ENCODE measurements around the gene MRPS6. TPM values are rescaled to one million over a fixed set of nuclear protein-coding genes. Genes with fewer than 3 reads are reported as not detected.

Gene MRPS6
- polyA plus RNA-seq (ENCODE audit: low read depth in 6 of 6): 100 to 1,000 TPM in 3 of 6 donors, 10 to 100 TPM in 3; 92.5 to 132 (median 103) TPM

DNA sequence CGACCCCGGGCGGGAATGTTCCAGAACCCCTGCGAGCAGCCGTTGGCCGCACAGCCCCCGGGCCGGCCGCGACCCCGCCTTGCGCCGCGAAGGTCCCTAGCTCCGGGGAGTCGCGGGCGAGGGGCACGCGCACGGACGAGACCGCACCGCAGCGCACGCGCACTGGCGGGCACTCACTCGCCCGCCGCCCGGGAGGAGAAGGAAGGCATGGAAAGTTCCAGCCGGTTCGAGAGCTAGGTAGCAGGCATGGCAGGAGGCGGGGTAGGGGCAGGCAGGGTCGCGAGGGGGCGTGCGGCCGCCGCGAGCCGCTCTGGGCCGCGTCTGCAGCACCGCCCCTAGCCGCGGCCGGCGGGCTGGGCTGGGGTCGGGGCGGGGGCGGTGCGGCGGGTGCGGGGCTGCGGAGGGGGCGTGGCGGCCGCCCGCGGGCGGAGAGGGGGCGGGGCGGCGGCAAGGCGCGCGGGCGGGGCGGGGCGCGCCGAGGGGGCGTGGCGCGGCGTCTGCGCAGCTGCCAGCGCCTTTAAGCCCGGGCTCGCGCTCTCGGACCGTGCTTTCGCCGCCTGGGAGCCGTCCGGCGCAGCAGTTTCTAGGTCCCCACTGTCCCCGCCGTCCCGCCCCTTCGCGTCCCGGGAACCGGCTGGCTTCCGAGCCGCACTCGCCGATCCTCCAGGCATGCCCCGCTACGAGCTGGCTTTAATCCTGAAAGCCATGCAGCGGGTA lies at the start of gene MRPS6, which contains the start of gene SLC5A3:
Gene MRPS6, plus strand, starts transcription at position 547 of the 717 bp plus-strand sequence. Its CDS starts 123 bp downstream, at position 670.
Gene SLC5A3, plus strand, starts transcription at position 547 of the 717 bp plus-strand sequence. CDS start 21,621 bp downstream, outside the sequence.
- H3K27ac Mint-ChIP-seq: peak within 1 kb of the TSS; percentile 66 to 95 (median 88)
- peaks cover 28 to 43% (median 33%) of the 10 kb centered on the region in 3 donors for H3K4me1 Mint-ChIP-seq
- no peaks in the 10 kb centered on the region for H3K36me3 Mint-ChIP-seq
- ATAC-seq (ENCODE audit: low read depth in 2 of 2) (peak; percentile 73 to 74), DNase-seq (peak; percentile 69)
- H3K4me3 Mint-ChIP-seq: peak within 1 kb of the TSS; percentile 85 to 98 (median 92)
- H3K9me3 Mint-ChIP-seq: no peaks in the 10 kb centered on the region
- no peaks in the 10 kb centered on the region for H3K27me3 Mint-ChIP-seq

DNA sequence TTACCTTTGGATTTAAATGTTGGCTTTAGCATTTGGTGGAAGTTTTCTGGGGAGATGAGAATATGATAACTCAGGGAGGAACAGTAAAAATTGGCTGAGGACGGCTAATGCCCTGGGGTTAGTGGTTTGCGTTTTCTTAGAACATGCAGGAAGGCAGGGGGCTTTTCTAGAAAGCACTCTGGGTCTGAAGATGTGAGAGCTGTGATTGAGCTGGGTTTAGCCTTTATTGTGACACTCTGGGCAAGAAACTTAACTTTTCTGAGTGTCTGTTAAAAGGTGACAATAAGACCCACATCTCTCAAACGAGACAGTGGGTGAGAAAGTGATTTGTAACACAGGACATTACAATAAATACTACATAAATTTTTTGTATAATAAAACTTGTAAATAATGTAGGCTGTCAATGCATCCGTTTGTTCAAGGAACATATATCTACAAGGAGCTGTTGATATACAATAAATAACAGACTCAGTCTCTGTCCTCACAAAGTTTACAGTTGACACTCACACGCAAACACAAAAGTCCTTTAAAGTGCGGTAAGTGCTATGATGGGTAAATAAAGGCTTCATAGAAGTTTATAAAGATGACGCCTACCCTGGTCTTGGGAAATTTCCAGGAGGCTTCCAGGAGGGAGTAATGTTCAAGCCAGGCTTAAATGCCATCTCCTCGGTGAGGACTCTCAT lies 49.5 kb upstream of the MRPS6 start:
- DNase-seq: no peak
- Mint-ChIP-seq H3K4me3 (no peak overlapping the region), H3K27ac (no peak overlapping the region), H3K9me3 (no peaks in the 10 kb centered on the region), H3K36me3 (no peaks in the 10 kb centered on the region), H3K4me1 (peaks cover 17 to 32% (median 18%) of the 10 kb centered on the region in 3 donors), H3K27me3 (no peaks in the 10 kb centered on the region)
- no peak for ATAC-seq (ENCODE audit: low read depth in 2 of 2)

DNA sequence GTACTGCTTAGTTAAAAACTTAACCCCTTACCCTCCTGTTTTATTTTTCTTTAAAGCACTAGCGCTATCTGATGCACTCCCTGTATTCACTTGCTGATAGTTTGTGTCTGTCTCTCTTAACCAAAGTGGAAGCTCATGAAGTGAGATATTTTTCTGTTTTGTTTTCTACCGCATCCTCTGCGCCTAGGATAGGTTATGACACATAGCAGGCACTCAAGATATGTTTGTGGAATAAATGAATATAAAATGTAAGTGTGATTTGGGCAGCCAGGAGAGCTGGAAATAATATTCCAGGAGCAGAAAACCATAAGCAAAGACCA lies 49.0 kb upstream of the MRPS6 start:
- DNase-seq (no peak), ATAC-seq (ENCODE audit: low read depth in 2 of 2) (no peak)
- Mint-ChIP-seq H3K36me3 (no peaks in the 10 kb centered on the region), H3K27me3 (no peaks in the 10 kb centered on the region), H3K4me1 (peaks cover 12 to 27% (median 14%) of the 10 kb centered on the region in 3 donors), H3K27ac (no peak overlapping the region), H3K4me3 (no peak overlapping the region), H3K9me3 (no peaks in the 10 kb centered on the region)

DNA sequence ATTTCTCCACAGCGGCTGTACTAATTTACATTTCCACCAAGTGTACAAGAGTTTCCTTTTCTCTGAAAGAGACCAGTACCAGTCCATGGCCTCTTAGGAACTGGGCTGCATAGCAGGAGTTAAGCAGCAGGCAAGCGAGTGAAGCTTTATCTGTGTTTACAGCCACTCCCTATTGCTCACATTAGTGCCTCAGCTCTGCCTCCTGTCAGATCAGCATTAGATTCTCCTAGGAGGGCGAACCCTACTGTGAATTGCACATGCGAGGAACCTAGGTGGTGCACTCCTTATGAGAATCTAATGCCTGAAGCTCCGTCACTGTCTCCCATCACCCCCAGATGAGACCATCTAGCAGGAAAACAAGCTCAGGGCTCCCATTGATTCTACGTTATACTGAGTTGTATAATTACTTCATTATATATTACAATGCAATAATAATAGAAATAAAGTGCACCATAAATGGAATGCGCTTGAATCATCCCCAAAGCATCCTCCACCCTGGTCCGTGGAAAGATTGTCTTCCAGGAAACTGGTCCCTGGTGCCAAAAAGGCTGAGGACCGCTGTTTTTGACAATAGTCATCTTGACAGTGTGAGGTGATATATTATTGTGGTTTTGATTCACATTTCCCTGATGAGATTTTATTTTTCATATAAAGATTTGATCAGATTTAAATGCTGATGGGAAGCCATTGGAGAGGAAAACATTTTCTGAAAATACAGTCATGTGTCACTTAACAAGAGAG lies 45.5 kb upstream of the MRPS6 start:
- Mint-ChIP-seq H3K27me3 (peaks cover 0 to 4% (median 3%) of the 10 kb centered on the region in 3 donors), H3K4me1 (peaks cover 1 to 5% (median 3%) of the 10 kb centered on the region in 3 donors), H3K36me3 (no peaks in the 10 kb centered on the region), H3K9me3 (peaks cover 0 to 4% (median 0%) of the 10 kb centered on the region in 7 donors), H3K27ac (peak overlapping the region in 1 of 6 donors; percentile 53), H3K4me3 (no peak overlapping the region)
- no peak for ATAC-seq (ENCODE audit: low read depth in 2 of 2)
- DNase-seq: no peak

DNA sequence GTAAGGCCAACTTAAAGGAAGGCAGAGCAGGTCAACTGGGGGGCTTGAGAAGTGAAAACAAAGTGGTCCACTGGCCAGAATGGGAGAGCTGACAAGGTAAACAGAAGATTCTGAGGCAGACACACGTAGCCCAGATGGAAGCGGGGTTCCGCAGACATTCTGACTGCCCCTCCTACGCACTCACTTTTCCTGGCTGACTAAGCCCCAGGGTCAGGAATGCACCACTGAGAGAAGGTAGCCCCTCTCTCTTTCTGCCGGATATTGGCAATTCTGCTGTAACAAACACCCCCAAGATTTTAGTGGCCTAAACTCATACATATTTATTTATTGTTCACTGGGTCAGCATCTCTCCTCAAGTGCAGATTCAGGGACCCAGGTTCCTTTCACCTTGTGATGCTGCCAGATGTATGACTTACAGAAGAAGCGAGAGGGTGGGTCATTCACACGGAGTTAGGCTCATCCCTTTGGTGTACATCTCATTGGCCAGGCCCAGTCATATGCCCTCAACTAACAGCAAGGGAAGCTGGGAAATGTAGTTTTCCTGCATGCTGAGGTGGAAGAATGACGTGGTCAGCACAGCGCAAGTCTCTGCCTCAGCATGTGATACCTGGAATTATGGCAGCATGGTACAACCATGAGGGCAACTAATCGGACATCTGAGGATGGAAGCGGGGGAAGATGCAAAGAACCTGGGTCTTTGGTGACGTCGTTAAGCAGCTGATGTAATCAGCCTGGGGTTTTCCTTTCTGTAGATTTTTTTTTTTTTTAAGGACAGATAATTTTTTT lies 43.4 kb upstream of the MRPS6 start:
- Mint-ChIP-seq H3K4me1 (peaks cover 1 to 5% (median 3%) of the 10 kb centered on the region in 3 donors), H3K27me3 (peaks cover 0 to 5% (median 4%) of the 10 kb centered on the region in 3 donors), H3K27ac (peak overlapping the region in 2 of 6 donors; percentile 74 to 79), H3K9me3 (peaks cover 0 to 4% (median 0%) of the 10 kb centered on the region in 7 donors), H3K36me3 (no peaks in the 10 kb centered on the region), H3K4me3 (peak overlapping the region in 5 of 8 donors; percentile 1 to 85 (median 39))
- ATAC-seq (ENCODE audit: low read depth in 2 of 2) (peak; percentile 65 to 85), DNase-seq (no peak)

DNA sequence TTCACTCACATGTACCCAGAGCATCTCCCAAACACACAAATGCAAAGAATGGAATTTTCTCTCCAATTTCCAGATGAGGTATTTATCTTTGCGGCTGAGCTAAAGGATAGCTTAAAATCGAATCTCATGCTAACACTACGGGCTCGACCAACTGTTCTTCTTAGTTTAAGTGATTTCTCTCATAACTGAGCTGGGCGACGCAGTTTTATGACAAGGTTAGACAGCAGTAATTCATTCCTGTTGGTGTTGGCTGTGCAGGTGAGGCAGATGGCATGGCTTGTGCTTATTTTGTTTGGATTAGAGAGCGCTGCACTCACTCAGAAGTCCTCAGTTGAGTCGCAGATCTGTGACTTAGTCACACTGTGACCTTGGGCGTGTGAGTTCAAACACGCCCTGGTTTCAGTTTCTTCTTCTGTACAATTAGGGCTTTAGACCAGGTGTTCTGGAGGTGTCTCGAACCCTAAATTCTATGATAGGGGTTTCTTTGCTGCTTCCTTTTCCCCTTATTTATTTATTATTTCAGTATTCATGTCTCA lies 41.5 kb upstream of the MRPS6 start:
- Mint-ChIP-seq H3K27ac (peak overlapping the region in 1 of 6 donors; percentile 4), H3K9me3 (peaks cover 0 to 4% (median 0%) of the 10 kb centered on the region in 7 donors), H3K4me1 (peaks cover 1 to 5% (median 3%) of the 10 kb centered on the region in 3 donors), H3K27me3 (peaks cover 15 to 21% (median 15%) of the 10 kb centered on the region in 3 donors), H3K36me3 (no peaks in the 10 kb centered on the region), H3K4me3 (no peak overlapping the region)
- DNase-seq (no peak), ATAC-seq (ENCODE audit: low read depth in 2 of 2) (no peak)

DNA sequence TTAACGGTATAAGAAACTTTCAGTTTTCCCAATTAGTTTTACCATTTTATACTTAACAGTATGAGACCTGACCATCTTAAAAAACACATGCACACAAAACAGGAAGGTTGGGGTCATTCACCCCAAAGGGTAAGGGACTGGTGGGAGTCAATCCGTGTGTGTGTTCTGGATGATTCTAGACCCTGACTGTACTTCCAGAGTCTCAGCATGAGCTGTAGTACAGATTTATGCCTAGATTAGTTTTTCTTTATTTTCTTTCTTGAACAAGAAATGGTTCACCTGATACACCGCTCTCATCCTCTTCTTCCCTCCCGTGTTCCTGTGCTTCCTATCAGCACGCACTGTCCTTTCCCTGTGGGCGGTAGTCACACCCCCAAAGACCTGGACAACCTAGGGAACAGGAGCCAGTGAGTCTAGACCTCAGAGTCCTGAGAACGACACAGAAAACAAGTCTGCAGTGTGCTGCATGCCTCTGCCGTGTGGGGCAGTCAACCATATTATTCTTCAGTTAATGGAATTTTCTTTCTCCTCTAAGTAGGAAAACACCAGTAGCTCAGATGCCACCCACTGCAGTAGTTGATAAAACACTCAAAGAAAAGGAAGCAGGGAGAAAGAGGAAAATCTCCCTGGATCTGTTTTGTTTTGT lies 38.9 kb upstream of the MRPS6 start:
- DNase-seq (no peak), ATAC-seq (ENCODE audit: low read depth in 2 of 2) (no peak)
- H3K4me1 Mint-ChIP-seq: peaks cover 1 to 5% (median 3%) of the 10 kb centered on the region in 3 donors
- no peak overlapping the region for H3K27ac Mint-ChIP-seq
- peaks cover 0 to 4% (median 0%) of the 10 kb centered on the region in 7 donors for H3K9me3 Mint-ChIP-seq
- no peak overlapping the region for H3K4me3 Mint-ChIP-seq
- peaks cover 15 to 23% (median 21%) of the 10 kb centered on the region in 3 donors for H3K27me3 Mint-ChIP-seq
- H3K36me3 Mint-ChIP-seq: no peaks in the 10 kb centered on the region

DNA sequence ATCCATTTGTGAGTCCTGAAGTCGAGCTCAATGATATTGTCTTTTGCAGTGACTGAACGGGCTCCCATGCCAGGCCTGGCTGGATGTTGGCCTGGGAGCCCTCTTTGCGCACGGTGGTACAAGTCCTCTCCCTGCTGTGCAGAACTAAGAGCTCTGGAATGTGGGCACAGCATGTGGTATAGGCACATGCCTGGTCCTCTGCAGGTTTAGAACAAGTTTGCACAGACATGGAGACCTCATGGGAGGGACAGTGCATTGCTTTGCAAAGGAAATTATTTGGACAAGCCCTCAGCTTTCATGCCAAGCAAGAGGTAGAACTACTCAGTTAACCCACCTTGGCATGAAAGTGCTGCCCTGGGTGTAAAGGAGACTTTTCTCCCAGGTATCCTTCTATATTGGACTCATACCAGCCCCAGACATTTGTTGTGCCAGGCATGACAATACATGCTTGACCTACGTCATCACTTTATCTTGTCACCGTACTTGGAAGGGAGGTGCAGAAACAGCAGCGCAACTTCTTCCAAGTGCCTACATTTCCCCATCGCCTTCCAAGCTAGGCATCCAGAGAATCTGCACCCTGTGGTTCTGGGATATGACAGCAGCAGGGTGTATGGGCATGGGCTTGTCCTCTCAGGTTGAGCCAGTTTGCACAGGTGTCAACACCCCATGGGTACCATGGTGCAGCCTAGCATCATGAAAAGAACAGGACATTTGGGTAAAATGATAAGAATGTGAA lies 37.6 kb upstream of the MRPS6 start:
- Mint-ChIP-seq H3K9me3 (no peaks in the 10 kb centered on the region), H3K4me3 (no peak overlapping the region), H3K4me1 (peaks cover 0 to 5% (median 0%) of the 10 kb centered on the region in 3 donors), H3K36me3 (no peaks in the 10 kb centered on the region), H3K27me3 (peaks cover 15 to 23% (median 16%) of the 10 kb centered on the region in 3 donors), H3K27ac (no peak overlapping the region)
- no peak for ATAC-seq (ENCODE audit: low read depth in 2 of 2)
- DNase-seq: no peak

DNA sequence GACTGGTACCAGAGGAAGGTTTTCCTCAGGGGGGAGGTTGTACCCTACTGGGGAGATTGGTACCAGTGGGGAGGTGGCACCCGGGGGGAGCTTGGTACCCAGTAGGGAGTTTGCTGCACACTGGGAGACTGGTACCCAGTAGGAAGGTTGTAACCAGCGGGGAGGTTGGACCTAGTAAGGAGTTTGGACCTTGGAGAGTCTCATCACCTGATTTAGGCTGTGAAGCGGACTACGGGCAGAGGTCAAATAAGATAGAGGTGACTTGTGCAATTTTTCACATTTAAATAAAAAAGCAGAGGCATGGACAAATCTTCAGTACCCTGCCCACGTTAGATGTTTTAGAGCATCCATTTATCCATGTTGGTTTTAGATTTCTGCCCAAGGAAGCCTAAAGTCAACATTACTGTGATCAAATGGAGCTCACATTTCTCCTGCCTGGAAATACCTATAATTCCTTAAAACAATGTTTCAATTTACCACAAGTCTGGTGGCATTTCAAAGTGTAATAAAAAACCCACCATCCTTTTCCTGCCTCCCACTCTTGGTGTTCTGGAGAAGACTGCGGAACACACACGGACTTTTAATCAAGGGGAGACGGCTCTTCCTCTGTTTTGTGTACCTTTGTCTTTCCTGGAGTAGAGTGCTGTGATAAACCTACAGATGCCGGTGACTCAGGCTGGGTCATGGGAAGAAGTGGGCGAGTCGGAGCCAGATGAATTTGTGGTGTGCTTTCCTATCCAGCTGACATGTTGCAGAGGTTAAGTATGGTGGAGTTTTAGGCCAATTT lies 36.2 kb upstream of the MRPS6 start:
- Mint-ChIP-seq H3K27ac (no peak overlapping the region), H3K9me3 (no peaks in the 10 kb centered on the region), H3K36me3 (no peaks in the 10 kb centered on the region), H3K4me3 (no peak overlapping the region), H3K4me1 (no peaks in the 10 kb centered on the region), H3K27me3 (peaks cover 15 to 23% (median 16%) of the 10 kb centered on the region in 3 donors)
- DNase-seq (no peak), ATAC-seq (ENCODE audit: low read depth in 2 of 2) (no peak)

DNA sequence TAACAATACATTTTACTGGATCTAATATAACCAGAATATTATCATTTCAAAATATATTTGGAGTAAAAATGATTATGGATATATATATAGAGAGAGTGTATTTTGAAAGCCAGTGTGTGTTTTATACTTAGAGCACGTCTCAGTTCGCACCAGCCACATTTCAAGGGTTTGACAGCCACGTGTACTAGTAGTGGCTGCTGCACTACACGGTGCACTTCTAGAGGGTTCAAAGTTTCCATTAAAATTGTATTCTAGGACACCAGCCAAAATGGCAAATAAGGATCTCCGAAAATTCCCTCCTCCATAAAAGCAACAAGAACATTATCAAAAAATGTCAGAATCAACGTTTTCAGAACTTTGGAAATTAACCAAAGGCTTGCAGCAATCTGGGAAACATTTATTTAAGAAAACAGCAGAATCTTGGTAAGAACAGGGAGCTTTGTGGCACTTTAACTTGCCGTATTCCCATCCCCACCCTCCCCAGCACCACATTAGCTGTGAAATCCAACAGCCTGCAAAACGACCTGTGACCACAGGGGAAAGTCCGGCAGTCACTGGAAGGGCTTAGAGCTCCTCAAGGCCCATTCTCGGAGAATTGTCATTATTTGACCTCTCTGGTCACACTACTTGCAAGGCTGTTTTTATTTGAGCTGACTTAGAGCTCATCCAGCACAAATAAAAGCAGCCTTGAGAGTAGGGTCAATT lies 33.5 kb upstream of the MRPS6 start:
- H3K27ac Mint-ChIP-seq: no peak overlapping the region
- no peak for ATAC-seq (ENCODE audit: low read depth in 2 of 2)

DNA sequence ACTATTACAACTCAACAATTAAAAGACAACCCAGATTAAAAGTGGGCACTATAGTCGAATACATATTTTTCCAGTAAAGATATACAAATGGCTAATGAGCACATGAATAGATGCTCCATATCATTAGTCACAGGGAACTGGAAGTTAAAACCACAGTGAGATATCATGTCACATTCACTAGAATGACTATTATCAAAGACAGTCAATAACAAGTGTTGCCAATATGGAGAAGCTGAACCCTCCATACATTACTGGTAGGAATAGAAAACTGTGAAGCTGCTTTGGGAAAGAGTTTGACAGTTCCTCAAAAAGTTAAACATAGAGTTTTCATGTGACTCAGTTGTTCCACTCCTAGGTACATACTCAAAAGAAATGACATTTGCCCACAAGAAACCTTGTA lies 30.6 kb upstream of the MRPS6 start:
- no peak for DNase-seq
- Mint-ChIP-seq H3K9me3 (no peaks in the 10 kb centered on the region), H3K4me3 (no peak overlapping the region), H3K4me1 (peaks cover 10 to 14% (median 14%) of the 10 kb centered on the region in 3 donors), H3K36me3 (no peaks in the 10 kb centered on the region), H3K27me3 (peaks cover 0 to 7% (median 7%) of the 10 kb centered on the region in 3 donors), H3K27ac (no peak overlapping the region)
- no peak for ATAC-seq (ENCODE audit: low read depth in 2 of 2)

More for the DNA sequence above, 33.5 kb upstream of the MRPS6 start:
- Mint-ChIP-seq H3K27me3 (peaks cover 15 to 22% (median 19%) of the 10 kb centered on the region in 3 donors), H3K4me3 (no peak overlapping the region), H3K9me3 (no peaks in the 10 kb centered on the region), H3K4me1 (no peaks in the 10 kb centered on the region), H3K36me3 (no peaks in the 10 kb centered on the region)
- no peak for DNase-seq

Measured in naive B cell (primary cell).